IMR-90 (cell line): ENCODE data around the gene CASP8AP2. TPM values are rescaled to one million over a fixed set of nuclear protein-coding genes. Genes with fewer than 3 reads are reported as not detected.

Experiments used
- ATAC-seq: fragments of 200-7000 bp; cut with Tn5 transposase; 2 replicates; pipeline ENCODE4 v1.9.1; 2020; ENCODE audit warnings: low read depth, mild to moderate bottlenecking, moderate library complexity
- BruUV-seq: library from RNA; stranded (reverse); fragments of 400-500 nt; replicated peaks from 2 replicates; lab custom pipeline; 2021; lab: Mats Ljungman, UMichigan
- CTCF ChIA-PET: fragments of 300-600 bp; formaldehyde crosslinking; extraction: SDS; loops from one replicate; lab custom pipeline; 2021; ENCODE audit warnings: antibody characterized with exemption; lab: Yijun Ruan, JAX
- POLR2A ChIA-PET: fragments of 300-600 bp; sonication (Branson Sonifier 250); formaldehyde crosslinking; loops from one replicate; lab custom pipeline; 2022; ENCODE audit warnings: antibody characterized with exemption; ENCODE audit not compliant: unreplicated experiment; lab: Charles Lee
- DNase-seq: peaks from one replicate; pipeline ENCODE4 v3.0.0; 2013
- H2AFZ ChIP-seq: replicated peaks from 2 replicates; pipeline ENCODE3; 2013; ENCODE audit warnings: low read length, mild to moderate bottlenecking; ENCODE audit not compliant: poor library complexity
- H2AK5ac ChIP-seq: 2 replicates; pipeline ENCODE4 v1.6.1; 2013; ENCODE audit warnings: low read depth, low read length, inconsistent platforms
- H2AK9ac ChIP-seq: replicated peaks from 2 replicates; pipeline ENCODE3; 2013; ENCODE audit warnings: mild to moderate bottlenecking, low read depth, low read length, moderate library complexity; ENCODE audit not compliant: poor library complexity
- H2BK120ac ChIP-seq: 2 replicates; pipeline ENCODE4 v1.6.1; 2013; ENCODE audit warnings: low read depth, low read length, inconsistent platforms
- H2BK15ac ChIP-seq: 3 replicates; pipeline ENCODE4 v1.6.1; 2013; ENCODE audit warnings: low read depth, low read length, inconsistent platforms
- H2BK20ac ChIP-seq: 2 replicates; pipeline ENCODE4 v1.6.1; 2013; ENCODE audit warnings: low read depth, mild to moderate bottlenecking, inconsistent platforms, low read length, moderate library complexity
- H2BK5ac ChIP-seq: 2 replicates; pipeline ENCODE4 v1.6.1; 2013; ENCODE audit warnings: mild to moderate bottlenecking, low read depth, low read length, inconsistent platforms; ENCODE audit not compliant: poor library complexity, severe bottlenecking
- H3K14ac ChIP-seq: replicated peaks from 2 replicates; pipeline ENCODE4 v1.6.1; 2013; ENCODE audit warnings: low read depth, low read length, inconsistent platforms
- H3K18ac ChIP-seq: 2 replicates; pipeline ENCODE4 v1.6.1; 2013; ENCODE audit warnings: low read depth, low read length, control low read depth
- H3K23ac ChIP-seq: 2 replicates; pipeline ENCODE4 v1.6.1; 2013; ENCODE audit warnings: low read depth, low read length, inconsistent platforms
- H3K27ac ChIP-seq: 2 replicates; pipeline ENCODE4 v1.5.1; 2013; ENCODE audit warnings: mild to moderate bottlenecking, control low read depth, low read length; ENCODE audit not compliant: insufficient read depth
- H3K27me3 ChIP-seq: 2 replicates; pipeline ENCODE4 v1.6.1; 2013; ENCODE audit warnings: low read length; ENCODE audit not compliant: control insufficient read depth, insufficient read depth
- H3K36me3 ChIP-seq: 2 replicates; pipeline ENCODE4 v1.6.1; 2013; ENCODE audit warnings: low read length, mixed read lengths; ENCODE audit not compliant: control insufficient read depth, insufficient read depth
- H3K4ac ChIP-seq: 2 replicates; pipeline ENCODE4 v1.6.1; 2013; ENCODE audit warnings: low read depth, low read length, inconsistent platforms
- H3K4me1 ChIP-seq: 2 replicates; pipeline ENCODE4 v1.6.1; 2013; ENCODE audit warnings: low read length, mixed read lengths; ENCODE audit not compliant: control insufficient read depth, insufficient read depth
- H3K4me2 ChIP-seq: 2 replicates; pipeline ENCODE4 v1.6.1; 2013; ENCODE audit warnings: low read depth, mild to moderate bottlenecking, control low read depth, low read length, moderate library complexity
- H3K4me3 ChIP-seq: 2 replicates; pipeline ENCODE4 v1.5.1; 2013; ENCODE audit warnings: low read depth, mild to moderate bottlenecking, control low read depth, low read length, moderate library complexity; ENCODE audit not compliant: insufficient read depth
- H3K56ac ChIP-seq: 2 replicates; pipeline ENCODE4 v1.6.1; 2013; ENCODE audit warnings: low read length, inconsistent platforms; ENCODE audit not compliant: insufficient read depth; ENCODE audit errors: extremely low read depth
- H3K79me1 ChIP-seq, 2 experiments: 2 replicates each; pipeline ENCODE4 v1.6.1; 2013; ENCODE audit warnings: low read length in 2 of 2, inconsistent platforms in 1 of 2, low read depth in 1 of 2
- H3K9ac ChIP-seq: 2 replicates; pipeline ENCODE4 v1.6.1; 2013; ENCODE audit warnings: low read depth, low read length, control low read depth
- H3K9me1 ChIP-seq: 2 replicates; pipeline ENCODE4 v1.6.1; 2013; ENCODE audit warnings: low read length, inconsistent platforms; ENCODE audit not compliant: insufficient read depth
- H3K9me3 ChIP-seq: 2 replicates; pipeline ENCODE4 v1.6.1; 2013; ENCODE audit warnings: low read length; ENCODE audit not compliant: control insufficient read depth, insufficient read depth
- H4K20me1 ChIP-seq: 2 replicates; pipeline ENCODE4 v1.6.1; 2013; ENCODE audit warnings: low read length, inconsistent platforms; ENCODE audit not compliant: insufficient read depth
- H4K5ac ChIP-seq: 2 replicates; pipeline ENCODE4 v1.6.1; 2013; ENCODE audit warnings: mild to moderate bottlenecking, low read depth, low read length, control low read depth
- H4K8ac ChIP-seq, 2 experiments: 2 replicates each; pipeline ENCODE4 v1.6.1; 2013; ENCODE audit warnings: low read depth in 2 of 2, low read length in 2 of 2, control low read depth in 1 of 2, inconsistent platforms in 1 of 2
- H4K91ac ChIP-seq: 2 replicates; pipeline ENCODE4 v1.6.1; 2013; ENCODE audit warnings: low read depth, low read length, inconsistent platforms; ENCODE audit not compliant: insufficient read depth
- CEBPB ChIP-seq: IDR thresholded peaks from 2 replicates; pipeline ENCODE4 v1.6.1; 2012; ENCODE audit warnings: low read depth, low read length, improper control_type of control experiment
- CHD1 ChIP-seq: IDR thresholded peaks from 2 replicates; pipeline ENCODE4 v1.6.1; 2012; ENCODE audit warnings: low read depth, low read length, improper control_type of control experiment
- CTCF ChIP-seq: conservative IDR thresholded peaks from 2 replicates; pipeline ENCODE4 v1.5.1; 2012; ENCODE audit warnings: mild to moderate bottlenecking, low read depth, low read length, improper control_type of control experiment
- ELK1 ChIP-seq: fragments of 150-350 bp; IDR thresholded peaks from 2 replicates; pipeline ENCODE4 v1.6.1; 2016; ENCODE audit warnings: low read depth, mild to moderate bottlenecking, low read length, moderate library complexity, borderline replicate concordance
- MAFK ChIP-seq: IDR thresholded peaks from 2 replicates; pipeline ENCODE4 v1.6.1; 2012; ENCODE audit warnings: low read depth, low read length, improper control_type of control experiment
- MAZ ChIP-seq: IDR thresholded peaks from 2 replicates; pipeline ENCODE4 v1.6.1; 2012; ENCODE audit warnings: low read depth, mild to moderate bottlenecking, low read length, improper control_type of control experiment, moderate library complexity, borderline replicate concordance
- MXI1 ChIP-seq: IDR thresholded peaks from 2 replicates; pipeline ENCODE4 v1.6.1; 2012; ENCODE audit warnings: low read depth, mild to moderate bottlenecking, low read length, moderate library complexity, borderline replicate concordance
- NFE2L2 ChIP-seq: fragments of 150-350 bp; IDR thresholded peaks from 2 replicates; pipeline ENCODE4 v1.6.1; 2016; ENCODE audit warnings: low read depth, mild to moderate bottlenecking, low read length
- POLR2A ChIP-seq: IDR thresholded peaks from 2 replicates; pipeline ENCODE4 v1.6.1; 2012; ENCODE audit warnings: mild to moderate bottlenecking, low read depth, low read length
- RAD21 ChIP-seq: IDR thresholded peaks from 2 replicates; pipeline ENCODE4 v1.6.1; 2012; ENCODE audit warnings: low read length, improper control_type of control experiment
- RFX5 ChIP-seq: IDR thresholded peaks from 2 replicates; pipeline ENCODE4 v1.8.0; 2012; ENCODE audit warnings: low read depth, mild to moderate bottlenecking, low read length, moderate library complexity
- USF2 ChIP-seq: fragments of 150-350 bp; IDR thresholded peaks from 2 replicates; pipeline ENCODE4 v1.6.1; 2017; ENCODE audit warnings: mild to moderate bottlenecking, antibody characterized with exemption, low read length, low read depth
- WGBS, 2 experiments: methylation state at CpG; one replicate each; pipeline versions ENCODE4 v1.1.5 to v1.1.7; 2013; ENCODE audit warnings: missing lambda C conversion rate in 2 of 2; ENCODE audit not compliant: insufficient read length in 1 of 2; ENCODE audit errors: extremely low coverage in 2 of 2; 5-methylcytosine and 5-hydroxymethylcytosine counted together
- dilution Hi-C: fragments of 300-500 bp; cut with HindIII; formaldehyde crosslinking; loops from one replicate; pipeline ENCODE4 v1.14.3; 2018; ENCODE audit warnings: low sequenced_read_pairs; ENCODE audit not compliant: unreplicated experiment
- in situ Hi-C: fragments of 300-500 bp; cut with MboI; formaldehyde crosslinking; loops from 3 replicates; pipeline ENCODE4 v1.14.3; 2019; ENCODE audit warnings: low sequenced_read_pairs, inconsistent platforms, mixed read lengths
- intact Hi-C: fragments of 100-400 bp; cut with micrococcal nuclease; formaldehyde crosslinking; loops from 2 replicates; pipeline ENCODE4 v1.10.0; 2022
- polyA plus RNA-seq, 3 experiments: library from polyadenylated mRNA; depleted of rRNA; stranded (reverse); fragments of >200 nt; gene quantifications; 2 replicates each; pipeline ENCODE4 v1.2.3, GENCODE V29; 2012; ENCODE audit warnings: low replicate concordance in 1 of 3
- total RNA-seq: library from RNA; depleted of rRNA; stranded (reverse); fragments of >200 nt; gene quantifications from 2 replicates; pipeline ENCODE4 v1.2.3, GENCODE V29; 2012

Gene CASP8AP2
- total and polyA plus RNA-seq, 2 of the 4 experiments (the other 2 are of a cell fraction), result 5.0 to 11.1 TPM

GRCh38 chr6:89819336-89820130, 10.1 kb upstream of the CASP8AP2 start, which contains the start of gene MDN1 (continued):
- TF ChIP-seq CTCF (no peak), MAFK (no peak)

GRCh38 chr6:89826029-89826528, 3.6 kb upstream of the CASP8AP2 start:
- H3K56ac ChIP-seq, result no peak overlapping the region
- H2BK15ac ChIP-seq, result no peak overlapping the region
- no peak overlapping the region for H4K5ac ChIP-seq
- dilution Hi-C loops, result no loop called here
- no peak overlapping the region for H3K18ac ChIP-seq
- no peak overlapping the region for H3K9ac ChIP-seq
- peak overlapping the region; percentile 14; the same call in 1 of the 2 replicates for H3K4me2 ChIP-seq
- intact Hi-C loops, result no loop called here
- in situ Hi-C loops, result no loop called here
- H3K27ac ChIP-seq, result no peak overlapping the region
- H3K27me3 ChIP-seq, result no peaks in the 10 kb centered on the region
- no peak overlapping the region for H2AK9ac ChIP-seq
- DNase-seq (peak; percentile 73), ATAC-seq (peak; percentile 28)
- H3K4me3 ChIP-seq, result no peak overlapping the region
- no peak overlapping the region for H2AFZ ChIP-seq
- 0 out of 2 replicates have a peak, but pooled peaks cover 2% of the 10 kb centered on the region for H3K9me1 ChIP-seq
- no peak overlapping the region for H2BK5ac ChIP-seq
- no peak overlapping the region for H2BK20ac ChIP-seq
- H4K20me1 ChIP-seq, result no peaks in the 10 kb centered on the region
- no peaks in the 10 kb centered on the region for H3K9me3 ChIP-seq
- H3K14ac ChIP-seq, result no peak overlapping the region
- POLR2A ChIA-PET, result no interaction called here
- H3K4ac ChIP-seq, result no peak overlapping the region
- no peak overlapping the region for H4K8ac ChIP-seq
- no peak overlapping the region for H4K91ac ChIP-seq
- H3K4me1 ChIP-seq, result peaks cover 3% of the 10 kb centered on the region
- H3K79me1 ChIP-seq, result peaks cover 9 to 11% of the 10 kb centered on the region in 2 experiments; a peak in 1 of 4 replicates
- CTCF ChIA-PET, result interaction anchor here (0.6 kb wide), 1 partner anchor 33 kb away, joined by 3 read pairs; no protein-coding TSS in a partner anchor
- WGBS, 2 experiments, result 60% methylated on average over 2 of the region's 6 CpGs; no CpG with 5 or more reads in 1 of the 2 experiments
- BruUV-seq, result no TSS peak
- H3K36me3 ChIP-seq, result no peaks in the 10 kb centered on the region
- no peak overlapping the region for H2BK120ac ChIP-seq
- H3K23ac ChIP-seq, result no peak overlapping the region
- no peak overlapping the region for H2AK5ac ChIP-seq
- TF ChIP-seq CHD1 (no peak), POLR2A (no peak), RAD21 (no peak), NFE2L2 (no peak), ELK1 (no peak), USF2 (no peak), MAZ (no peak), CEBPB (no peak), RFX5 (no peak), MXI1 (no peak)
